Fibroblast of lung (primary cell): Measurements from ENCODE around the gene TLE2. TPM values are rescaled to one million over a fixed set of nuclear protein-coding genes. Genes with fewer than 3 reads are reported as not detected.

Source experiments
- DNase-seq, 2 donors: peaks; one replicate each; pipeline versions ENCODE4 v3.0.0 to v3.0.0-alpha.2; 2010; ENCODE audit warnings: low read depth in 2 of 2
- H2AFZ ChIP-seq: 2 replicates; pipeline ENCODE4 v1.5.1; 2012; ENCODE audit warnings: low read length, control low read depth, inconsistent platforms
- H3K27ac ChIP-seq: 2 replicates; pipeline ENCODE4 v1.5.1; 2011; ENCODE audit warnings: low read length, control low read depth; ENCODE audit not compliant: insufficient read depth
- H3K27me3 ChIP-seq: 2 replicates; pipeline ENCODE4 v1.5.1; 2011; ENCODE audit warnings: mild to moderate bottlenecking, low read length; ENCODE audit not compliant: control insufficient read depth, insufficient read depth
- H3K36me3 ChIP-seq: 2 replicates; pipeline ENCODE4 v1.5.1; 2011; ENCODE audit warnings: low read length; ENCODE audit not compliant: control insufficient read depth, insufficient read depth
- H3K4me1 ChIP-seq: 2 replicates; pipeline ENCODE4 v1.5.1; 2011; ENCODE audit warnings: low read length; ENCODE audit not compliant: control insufficient read depth, insufficient read depth; ENCODE audit errors: extremely low read depth
- H3K4me2 ChIP-seq: 2 replicates; pipeline ENCODE4 v1.5.1; 2011; ENCODE audit warnings: low read length, control low read depth; ENCODE audit not compliant: insufficient read depth; ENCODE audit errors: extremely low read depth
- H3K4me3 ChIP-seq, 4 experiments: fragments of 200-600 bp in 1 of 4; sonication (generic) in 1 of 4; replicated peaks in 1 of 4; 2 replicates each; pipeline ENCODE4 v1.5.1; 2011 to 2016; ENCODE audit warnings: low read length in 4 of 4, low read depth in 3 of 4, mild to moderate bottlenecking in 3 of 4, control low read depth in 2 of 4, inconsistent platforms in 1 of 4, mixed read lengths in 1 of 4; ENCODE audit not compliant: insufficient read depth in 1 of 4; ENCODE audit errors: control extremely low read depth in 1 of 4
- H3K79me2 ChIP-seq: 2 replicates; pipeline ENCODE4 v1.5.1; 2012; ENCODE audit warnings: mild to moderate bottlenecking, low read length, inconsistent platforms; ENCODE audit not compliant: control insufficient read depth, insufficient read depth
- H3K9ac ChIP-seq: 2 replicates; pipeline ENCODE4 v1.5.1; 2011; ENCODE audit warnings: mild to moderate bottlenecking, low read length, control low read depth; ENCODE audit not compliant: insufficient read depth
- H3K9me3 ChIP-seq: 2 replicates; pipeline ENCODE4 v1.5.1; 2012; ENCODE audit warnings: low read depth, low read length; ENCODE audit not compliant: control insufficient read depth, insufficient read depth
- H4K20me1 ChIP-seq: 2 replicates; pipeline ENCODE4 v1.5.1; 2011; ENCODE audit warnings: low read length; ENCODE audit not compliant: control insufficient read depth, insufficient read depth; ENCODE audit errors: extremely low read depth
- EZH2 ChIP-seq: IDR thresholded peaks from 2 replicates; pipeline ENCODE4 v1.5.1; 2012; ENCODE audit warnings: low read length, control low read depth, mild to moderate bottlenecking; ENCODE audit errors: missing control alignments
- polyA plus RNA-seq, 2 donors: library from polyadenylated mRNA; depleted of rRNA in 1 of 2; stranded (reverse) in 1 of 2; unstranded in 1 of 2; fragments of >200 nt; gene quantifications; 2 replicates each; pipeline ENCODE4 v1.2.1, GENCODE V29; 2011 to 2012; ENCODE audit warnings: missing spikeins in 1 of 2
- total RNA-seq: library from RNA; depleted of rRNA; stranded (reverse); fragments of >200 nt; gene quantifications from 2 replicates; pipeline ENCODE4 v1.2.1, GENCODE V29; 2014
- TF ChIP-seq, protein P1 (sequence below), 2 donors: IDR thresholded peaks in 1 of 2; conservative IDR thresholded peaks in 1 of 2; 1 replicate in 1 of 2; 2 replicates in 1 of 2; pipeline ENCODE4 v1.5.1; 2011 to 2012; ENCODE audit warnings: low read length in 2 of 2, control low read depth in 1 of 2, inconsistent platforms in 1 of 2, low read depth in 1 of 2, mild to moderate bottlenecking in 1 of 2

The TLE2 gene
- total and polyA plus RNA-seq, 2 donors (not counting 1 experiment from before 2014, with no cell fraction given), result 1.8 to 3.8 TPM

DNA sequence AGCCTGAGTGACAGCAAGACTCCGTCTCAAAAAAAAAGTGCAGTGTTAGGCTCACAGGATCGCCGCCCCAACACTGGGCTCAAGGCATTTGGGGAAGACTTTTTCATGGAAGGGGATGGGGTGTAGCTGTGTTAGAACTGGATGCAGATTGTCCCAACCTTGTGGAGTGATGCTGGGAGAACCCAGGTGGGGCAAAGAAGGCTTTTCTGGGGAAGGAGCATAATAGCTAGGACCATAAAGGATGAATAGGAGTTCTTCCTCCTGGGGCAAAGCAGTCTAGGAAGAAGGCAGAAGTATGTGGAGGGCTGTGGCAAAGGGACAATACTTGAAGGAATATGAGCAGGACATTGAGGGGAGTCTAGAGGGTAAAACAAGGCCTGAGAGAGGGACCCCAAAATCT is 40.5 kb downstream of the TLE2 start:
- Histone ChIP-seq H3K27ac (no peak overlapping the region), H3K27me3 (peaks cover 7% of the 10 kb centered on the region), H4K20me1 (peaks cover 1% of the 10 kb centered on the region), H3K36me3 (no peaks in the 10 kb centered on the region), H3K79me2 (no peaks in the 10 kb centered on the region), H3K9ac (no peak overlapping the region), H3K4me1 (peaks cover under 1% of the 10 kb centered on the region), H3K4me2 (no peak overlapping the region), H3K4me3 (no peak overlapping the region), H3K9me3 (no peaks in the 10 kb centered on the region), H2AFZ (no peak overlapping the region)
- DNase-seq, result no peak
- TF ChIP-seq, protein P1, sequence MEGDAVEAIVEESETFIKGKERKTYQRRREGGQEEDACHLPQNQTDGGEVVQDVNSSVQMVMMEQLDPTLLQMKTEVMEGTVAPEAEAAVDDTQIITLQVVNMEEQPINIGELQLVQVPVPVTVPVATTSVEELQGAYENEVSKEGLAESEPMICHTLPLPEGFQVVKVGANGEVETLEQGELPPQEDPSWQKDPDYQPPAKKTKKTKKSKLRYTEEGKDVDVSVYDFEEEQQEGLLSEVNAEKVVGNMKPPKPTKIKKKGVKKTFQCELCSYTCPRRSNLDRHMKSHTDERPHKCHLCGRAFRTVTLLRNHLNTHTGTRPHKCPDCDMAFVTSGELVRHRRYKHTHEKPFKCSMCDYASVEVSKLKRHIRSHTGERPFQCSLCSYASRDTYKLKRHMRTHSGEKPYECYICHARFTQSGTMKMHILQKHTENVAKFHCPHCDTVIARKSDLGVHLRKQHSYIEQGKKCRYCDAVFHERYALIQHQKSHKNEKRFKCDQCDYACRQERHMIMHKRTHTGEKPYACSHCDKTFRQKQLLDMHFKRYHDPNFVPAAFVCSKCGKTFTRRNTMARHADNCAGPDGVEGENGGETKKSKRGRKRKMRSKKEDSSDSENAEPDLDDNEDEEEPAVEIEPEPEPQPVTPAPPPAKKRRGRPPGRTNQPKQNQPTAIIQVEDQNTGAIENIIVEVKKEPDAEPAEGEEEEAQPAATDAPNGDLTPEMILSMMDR (conservative IDR thresholded peaks at IDR 0.05 in 1 of 2, IDR thresholded peaks at IDR 0.05 in 1 of 2; ENCODE audit: low read depth in 1 of 2, low read length in 2 of 2), result no peak
- TF ChIP-seq EZH2, result no peak

DNA sequence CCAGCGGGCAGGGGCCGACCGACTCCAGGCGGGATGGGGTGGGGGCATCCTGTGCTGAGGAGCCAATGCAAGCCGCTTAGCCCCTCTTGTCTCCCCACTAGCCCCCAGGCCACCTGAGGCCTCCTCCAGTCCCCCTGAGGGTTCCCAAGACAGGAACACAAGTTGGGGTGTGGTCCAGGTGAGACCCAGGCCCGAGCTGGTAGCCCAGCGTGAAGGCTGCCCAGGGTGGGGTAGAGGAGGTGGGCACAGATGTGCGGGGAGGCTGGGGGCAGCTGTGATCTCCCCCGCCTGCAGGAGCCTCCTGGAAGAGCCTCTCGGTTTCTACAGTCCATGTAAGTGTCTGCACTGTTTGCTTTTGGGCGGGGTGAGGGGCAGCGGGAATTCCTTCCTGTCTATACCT is 41.3 kb downstream of the TLE2 start:
- H3K4me1 ChIP-seq, result peaks cover 8% of the 10 kb centered on the region
- no peak overlapping the region for H3K4me2 ChIP-seq
- peaks cover 7% of the 10 kb centered on the region for H3K27me3 ChIP-seq
- TF ChIP-seq EZH2, result no peak
- TF ChIP-seq, protein P1 (conservative IDR thresholded peaks at IDR 0.05 in 1 of 2, IDR thresholded peaks at IDR 0.05 in 1 of 2; ENCODE audit: low read depth in 1 of 2, low read length in 2 of 2), result no peak
- H3K9ac ChIP-seq, result no peak overlapping the region
- no peaks in the 10 kb centered on the region for H3K79me2 ChIP-seq
- no peak overlapping the region for H3K27ac ChIP-seq
- H3K36me3 ChIP-seq, result no peaks in the 10 kb centered on the region
- H3K4me3 ChIP-seq, result no peak overlapping the region
- H4K20me1 ChIP-seq, result peaks cover 1% of the 10 kb centered on the region
- no peaks in the 10 kb centered on the region for H3K9me3 ChIP-seq
- no peak overlapping the region for H2AFZ ChIP-seq
- DNase-seq, result no peak

DNA sequence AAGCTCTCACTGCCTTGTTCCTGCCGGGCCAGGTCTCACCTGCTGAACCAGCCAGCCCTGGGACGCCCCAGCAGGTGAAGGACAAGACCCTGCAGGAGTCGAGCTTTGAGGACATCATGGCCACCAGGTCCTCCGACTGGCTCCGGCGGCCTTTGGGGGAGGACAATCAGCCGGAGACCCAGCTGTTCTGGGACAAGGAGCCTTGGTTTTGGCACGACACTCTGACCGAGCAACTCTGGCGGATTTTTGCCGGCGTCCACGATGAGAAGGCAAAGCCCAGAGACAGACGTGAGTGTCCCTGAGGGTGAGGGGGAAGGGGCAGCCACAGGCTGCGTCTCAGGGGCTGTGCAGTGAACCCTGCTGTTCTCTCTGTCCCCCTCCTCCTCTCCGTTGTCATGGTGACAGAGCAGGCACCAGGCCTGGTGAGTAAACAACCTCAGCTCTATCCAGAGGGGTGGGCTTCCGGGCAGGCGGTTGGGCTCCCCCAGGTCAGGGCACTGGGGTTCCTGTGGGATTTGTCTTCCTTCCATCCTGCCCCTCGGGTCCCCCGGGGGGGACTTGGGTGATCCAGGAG is 42.0 kb downstream of the TLE2 start:
- peaks cover 11% of the 10 kb centered on the region for H3K4me1 ChIP-seq
- H3K27me3 ChIP-seq, result peaks cover 7% of the 10 kb centered on the region
- TF ChIP-seq, protein P1 (conservative IDR thresholded peaks at IDR 0.05 in 1 of 2, IDR thresholded peaks at IDR 0.05 in 1 of 2; ENCODE audit: low read depth in 1 of 2, low read length in 2 of 2), result no peak
- no peak for TF ChIP-seq EZH2

More for the DNA sequence above, 42.0 kb downstream of the TLE2 start:
- Histone ChIP-seq H3K4me2 (no peak overlapping the region), H3K36me3 (no peaks in the 10 kb centered on the region), H3K4me3 (no peak overlapping the region), H4K20me1 (peaks cover 1% of the 10 kb centered on the region), H2AFZ (no peak overlapping the region), H3K79me2 (no peaks in the 10 kb centered on the region), H3K9ac (no peak overlapping the region), H3K27ac (no peak overlapping the region), H3K9me3 (no peaks in the 10 kb centered on the region)
- DNase-seq, result no peak
